AG09319 (cell line): Measurements from ENCODE around the gene FAM20C.

Source experiments
- DNase-seq: peaks from one replicate; pipeline ENCODE4 v3.0.0-alpha.2; 2010; ENCODE audit warnings: low read depth; ENCODE audit errors: extremely low read depth
- CTCF ChIP-seq: IDR thresholded peaks from 2 replicates; pipeline ENCODE4 v1.5.1; 2011; ENCODE audit warnings: low read depth, mild to moderate bottlenecking, inconsistent platforms, low read length, moderate library complexity

The FAM20C gene

GRCh38 chr7:297611-298374 lies 105.4 kb downstream of the FAM20C start:
- DNase-seq: no peak
- no peak for TF ChIP-seq CTCF

GRCh38 chr7:298375-298702 lies 106.0 kb downstream of the FAM20C start:
- DNase-seq: no peak
- no peak for TF ChIP-seq CTCF

GRCh38 chr7:298743-299142 lies 106.4 kb downstream of the FAM20C start:
- no peak for DNase-seq
- TF ChIP-seq CTCF: no peak

- TF ChIP-seq CTCF: no peak
- DNase-seq: no peak
These were observed 106.8 kb downstream of the FAM20C start for GRCh38 chr7:299169-299568.

- no peak for DNase-seq
- no peak for TF ChIP-seq CTCF
These were observed 107.3 kb downstream of the FAM20C start for GRCh38 chr7:299628-300027.

- no peak for TF ChIP-seq CTCF
- DNase-seq: no peak
These were observed 107.7 kb downstream of the FAM20C start for GRCh38 chr7:300048-300447.

GRCh38 chr7:300546-301290 lies 108.3 kb downstream of the FAM20C start:
- TF ChIP-seq CTCF: no peak
- DNase-seq: no peak
